GM19025 (cell line): ENCODE measurements around the gene LGALS3BP.

Experiments
- ATAC-seq: cut with Tn5 transposase; IDR thresholded peaks from one replicate; pipeline ENCODE4 v1.9.1; 2021; ENCODE audit warnings: mild to moderate bottlenecking, low read depth, moderate library complexity; ENCODE audit not compliant: unreplicated experiment

LGALS3BP gene

GRCh38 chr17:78986048-78986648 is 6.4 kb upstream of the LGALS3BP start:
- no peak for ATAC-seq

- no peak for ATAC-seq
Measured at GRCh38 chr17:78985395-78985794, 5.7 kb upstream of the LGALS3BP start.

- no peak for ATAC-seq
Measured at GRCh38 chr17:78981010-78981888, 1.5 kb upstream of the LGALS3BP start.

GRCh38 chr17:78980624-78980972 is 875 bp upstream of the LGALS3BP start:
- no peak for ATAC-seq

- no peak for ATAC-seq
Measured at GRCh38 chr17:78977997-78978973, 1.4 kb downstream of the LGALS3BP start.

GRCh38 chr17:78977681-78977943 is 2.1 kb downstream of the LGALS3BP start:
- no peak for ATAC-seq

- no peak for ATAC-seq
Measured at GRCh38 chr17:78976907-78977680, 2.6 kb downstream of the LGALS3BP start.

GRCh38 chr17:78974635-78975591 is 4.8 kb downstream of the LGALS3BP start:
- no peak for ATAC-seq

GRCh38 chr17:78973792-78974520 is 5.8 kb downstream of the LGALS3BP start:
- ATAC-seq, result no peak

GRCh38 chr17:78973196-78973595 is 6.5 kb downstream of the LGALS3BP start:
- ATAC-seq, result no peak

GRCh38 chr17:78972507-78973105 is 7.1 kb downstream of the LGALS3BP start:
- ATAC-seq, result no peak

- ATAC-seq, result no peak
Measured at GRCh38 chr17:78971756-78972506, 7.8 kb downstream of the LGALS3BP start.

- ATAC-seq, result no peak
Measured at GRCh38 chr17:78970834-78971755, 8.6 kb downstream of the LGALS3BP start.

- ATAC-seq, result no peak
Measured at GRCh38 chr17:78969865-78970264, 9.9 kb downstream of the LGALS3BP start.

- ATAC-seq, result no peak
Measured at GRCh38 chr17:78967782-78968362, 11.9 kb downstream of the LGALS3BP start.

GRCh38 chr17:78966910-78967600 is 12.7 kb downstream of the LGALS3BP start:
- no peak for ATAC-seq
